Measurements from ENCODE around the gene SLC25A22.

The SLC25A22 gene

DNA sequence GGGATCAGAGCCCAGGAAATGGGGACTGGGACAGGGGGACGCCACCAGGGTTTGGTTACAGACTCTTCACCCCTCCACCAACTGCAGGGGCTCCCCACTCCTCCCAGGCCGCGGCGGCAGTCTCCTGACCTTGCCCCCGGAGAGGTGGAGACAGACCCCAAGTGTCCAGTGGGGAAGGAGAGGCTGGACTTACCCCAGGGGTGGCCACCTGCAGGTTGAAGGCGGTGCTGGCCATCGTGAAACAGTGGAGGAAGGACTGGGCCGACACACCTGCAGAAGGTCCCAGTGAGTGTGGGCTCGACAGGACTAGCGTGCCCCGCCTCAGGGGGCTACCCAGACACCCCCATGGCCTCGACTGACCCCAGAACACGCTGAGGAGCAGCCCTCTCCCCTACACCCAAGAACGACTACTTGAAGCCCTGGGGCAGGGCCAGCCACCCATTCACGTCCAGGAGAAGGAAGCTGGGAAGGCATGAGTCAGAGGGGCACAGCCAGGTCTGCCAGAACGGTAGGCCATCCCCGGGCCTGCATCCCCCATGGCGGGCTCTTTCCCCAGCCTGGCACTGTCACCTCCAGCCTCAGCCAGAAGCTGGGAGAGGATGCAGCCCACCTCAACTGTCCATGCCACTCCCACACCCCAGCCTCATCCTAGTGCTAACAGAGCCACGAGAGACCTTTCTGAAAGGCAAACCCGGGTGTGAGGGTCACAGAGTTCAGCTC lies 23.0 kb downstream of the SLC25A22 start:
- no peak for DNase-seq (ENCODE audit: low read depth in 1 of 2, low spot score in 1 of 2)

- no peak for DNase-seq (ENCODE audit: low read depth in 1 of 2, low spot score in 1 of 2)
These were observed 24.3 kb downstream of the SLC25A22 start for GRCh38 chr11:773830-774229.

GRCh38 chr11:773425-773824 lies 24.7 kb downstream of the SLC25A22 start:
- DNase-seq (ENCODE audit: low read depth in 1 of 2, low spot score in 1 of 2), result no peak

DNA sequence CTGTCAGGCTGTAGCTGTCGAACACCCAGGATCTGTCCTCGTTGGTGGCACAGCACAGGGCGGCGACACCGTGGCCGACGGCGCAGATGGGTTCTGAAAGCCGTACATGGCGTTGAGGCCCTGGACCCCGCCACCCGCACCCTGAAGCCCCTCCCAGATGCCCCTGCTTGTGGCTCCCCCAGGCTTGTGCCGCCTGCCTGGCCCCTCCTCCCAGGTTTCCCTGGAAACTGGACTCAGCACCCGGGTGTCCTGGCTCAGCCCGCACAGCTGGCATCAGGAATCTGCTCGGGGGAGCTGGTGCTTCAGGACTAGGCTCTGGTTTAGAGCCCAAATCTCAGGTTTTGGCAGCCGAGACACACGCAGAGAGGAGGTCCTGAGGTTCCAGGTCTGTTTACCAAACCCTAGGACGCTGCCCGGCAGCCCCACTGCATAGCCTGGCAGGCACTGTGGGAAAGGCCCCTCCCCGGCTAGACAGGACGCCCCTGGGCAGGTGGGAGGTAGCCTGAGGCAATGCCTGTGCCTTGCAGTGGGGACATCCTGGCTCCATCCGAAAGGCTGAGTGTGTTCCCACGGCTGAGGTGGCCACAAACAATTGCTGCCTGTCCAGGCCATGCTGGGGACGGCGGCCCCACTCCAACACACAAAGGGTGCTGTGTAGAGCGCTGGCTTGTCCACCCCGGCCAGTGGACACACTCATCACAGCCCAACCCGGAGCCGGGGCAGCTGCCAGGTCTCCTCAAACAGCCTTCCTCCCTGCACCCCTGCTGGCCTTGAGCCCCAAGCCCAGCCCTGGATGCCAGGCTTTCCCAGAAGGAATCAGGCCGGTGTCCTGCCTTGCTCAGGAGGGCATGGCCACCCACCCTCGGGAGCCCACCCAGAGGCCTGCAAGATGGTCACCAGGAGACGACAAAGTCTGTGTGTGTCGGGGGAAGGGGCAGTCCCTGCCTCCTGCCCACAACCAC lies 25.4 kb downstream of the SLC25A22 start:
- no peak for DNase-seq (ENCODE audit: low read depth in 1 of 2, low spot score in 1 of 2)

DNA sequence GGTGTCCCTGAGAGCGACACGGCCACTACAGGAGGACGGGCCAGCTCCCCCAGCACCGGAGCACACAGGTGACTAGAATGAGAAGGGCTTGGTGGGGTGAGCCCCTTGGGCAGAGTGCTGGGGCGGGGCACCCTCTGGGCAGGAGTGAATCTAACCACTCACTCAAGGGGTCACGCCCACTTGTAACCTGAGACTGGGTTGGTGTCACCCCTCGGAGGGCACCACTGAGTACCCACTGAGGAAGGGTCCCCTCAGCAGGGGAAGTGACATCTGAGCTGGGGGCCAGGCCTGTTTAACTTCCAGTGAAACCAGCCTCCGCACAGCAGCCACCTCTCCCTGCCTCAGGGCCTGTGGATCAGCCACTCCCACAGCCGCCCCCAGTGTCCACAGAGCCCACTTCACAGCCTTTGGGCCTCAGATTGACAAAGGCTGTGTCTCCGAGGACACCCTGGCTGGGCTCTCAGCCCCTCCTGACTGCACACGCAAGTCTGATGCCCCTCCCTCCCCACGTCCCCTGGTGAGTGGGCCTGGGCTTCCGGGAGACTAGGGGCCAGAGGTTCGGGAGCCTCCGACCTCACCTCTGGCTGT lies 26.4 kb downstream of the SLC25A22 start:
- no peak for DNase-seq (ENCODE audit: low read depth in 1 of 2, low spot score in 1 of 2)

DNA sequence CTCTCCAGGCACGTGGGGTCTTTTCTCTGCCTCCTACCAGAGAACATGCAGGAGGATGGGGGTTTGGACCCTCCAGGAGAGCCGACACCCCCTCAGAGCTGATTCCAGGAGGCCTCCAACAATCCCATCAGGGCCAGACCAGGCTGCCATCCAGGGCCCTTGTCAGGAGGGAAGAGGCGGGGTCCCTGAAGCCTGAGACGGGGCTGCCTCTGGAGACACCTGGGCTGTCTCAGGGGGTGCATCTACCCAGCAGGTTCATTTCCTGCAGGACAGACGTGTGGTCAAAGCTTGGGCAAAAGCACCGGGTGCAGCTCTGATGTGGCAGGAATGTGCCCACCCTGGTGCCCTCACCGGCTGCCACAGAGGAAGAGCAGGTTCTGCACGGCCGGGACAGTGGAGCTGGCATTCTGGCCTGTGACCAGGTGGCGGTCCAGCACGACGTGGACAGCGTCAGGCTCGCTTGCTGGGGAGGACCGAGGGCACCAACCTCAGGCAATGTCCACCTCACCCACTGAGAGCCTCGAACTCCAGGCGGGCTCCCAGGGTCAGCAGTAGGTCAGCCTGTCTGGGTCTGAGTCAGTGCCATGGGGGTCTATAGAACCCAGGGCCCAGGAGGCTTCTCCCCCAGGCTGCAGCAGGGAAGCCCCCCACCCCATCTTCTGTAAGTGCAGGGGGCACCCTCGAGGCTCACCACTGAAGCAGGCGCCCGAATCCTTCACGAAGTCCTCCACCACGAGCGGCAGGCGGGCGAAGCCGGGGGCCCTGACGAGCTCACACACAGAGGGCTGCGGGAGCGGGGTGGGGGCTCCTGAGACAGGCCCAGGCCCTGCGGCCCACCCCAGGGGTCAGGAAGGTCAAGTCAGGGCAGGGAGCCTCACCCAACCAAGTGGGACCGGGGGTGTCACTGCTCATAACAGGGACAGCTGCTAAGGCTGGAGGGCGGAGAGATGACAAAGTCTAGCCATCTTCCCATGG lies 27.2 kb downstream of the SLC25A22 start:
- no peak for DNase-seq (ENCODE audit: low read depth in 1 of 2, low spot score in 1 of 2)

GRCh38 chr11:769887-770641 lies 28.0 kb downstream of the SLC25A22 start:
- no peak for DNase-seq (ENCODE audit: low read depth in 1 of 2, low spot score in 1 of 2)

DNA sequence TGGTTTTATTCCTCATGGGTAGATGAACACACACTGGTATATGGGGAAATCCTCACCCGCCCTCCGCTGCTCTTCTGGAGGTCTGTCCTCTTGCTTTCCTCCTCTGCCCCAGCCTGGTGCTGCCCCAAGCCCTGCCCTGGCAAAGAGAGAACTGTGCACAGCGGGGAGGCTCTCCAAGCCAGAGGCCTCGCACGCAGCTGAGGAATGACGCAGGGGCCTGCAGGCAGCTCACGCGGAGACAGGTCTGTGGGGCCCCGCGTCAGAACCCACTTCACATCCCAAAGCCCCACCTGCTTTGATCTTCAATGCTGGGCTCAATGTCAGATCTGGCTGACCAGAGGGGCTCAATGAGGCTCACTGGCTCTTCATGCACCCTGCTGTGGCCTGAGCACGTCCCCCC lies 30.8 kb downstream of the SLC25A22 start:
- no peak for DNase-seq (ENCODE audit: low read depth in 1 of 2, low spot score in 1 of 2)

- no peak for DNase-seq (ENCODE audit: low read depth in 1 of 2, low spot score in 1 of 2)
These were observed 31.2 kb downstream of the SLC25A22 start for GRCh38 chr11:766936-767210.

GRCh38 chr11:766106-766935 lies 31.8 kb downstream of the SLC25A22 start:
- DNase-seq (ENCODE audit: low read depth in 1 of 2, low spot score in 1 of 2), result no peak

DNA sequence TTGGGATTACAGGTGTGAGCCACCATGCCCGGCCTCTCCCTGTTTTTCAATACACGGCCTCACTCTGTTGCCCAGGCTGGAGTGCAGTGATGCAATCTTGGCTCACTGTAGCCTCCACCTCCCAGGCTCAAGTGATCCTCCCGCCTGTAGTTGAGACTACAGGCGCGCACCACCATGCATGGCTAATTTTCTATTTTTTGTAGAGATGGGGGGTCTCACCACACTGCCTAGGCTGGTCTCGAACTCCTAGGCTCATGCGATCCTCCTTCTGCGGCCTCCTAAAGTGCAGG lies 32.3 kb downstream of the SLC25A22 start:
- no peak for DNase-seq (ENCODE audit: low read depth in 1 of 2, low spot score in 1 of 2)

DNA sequence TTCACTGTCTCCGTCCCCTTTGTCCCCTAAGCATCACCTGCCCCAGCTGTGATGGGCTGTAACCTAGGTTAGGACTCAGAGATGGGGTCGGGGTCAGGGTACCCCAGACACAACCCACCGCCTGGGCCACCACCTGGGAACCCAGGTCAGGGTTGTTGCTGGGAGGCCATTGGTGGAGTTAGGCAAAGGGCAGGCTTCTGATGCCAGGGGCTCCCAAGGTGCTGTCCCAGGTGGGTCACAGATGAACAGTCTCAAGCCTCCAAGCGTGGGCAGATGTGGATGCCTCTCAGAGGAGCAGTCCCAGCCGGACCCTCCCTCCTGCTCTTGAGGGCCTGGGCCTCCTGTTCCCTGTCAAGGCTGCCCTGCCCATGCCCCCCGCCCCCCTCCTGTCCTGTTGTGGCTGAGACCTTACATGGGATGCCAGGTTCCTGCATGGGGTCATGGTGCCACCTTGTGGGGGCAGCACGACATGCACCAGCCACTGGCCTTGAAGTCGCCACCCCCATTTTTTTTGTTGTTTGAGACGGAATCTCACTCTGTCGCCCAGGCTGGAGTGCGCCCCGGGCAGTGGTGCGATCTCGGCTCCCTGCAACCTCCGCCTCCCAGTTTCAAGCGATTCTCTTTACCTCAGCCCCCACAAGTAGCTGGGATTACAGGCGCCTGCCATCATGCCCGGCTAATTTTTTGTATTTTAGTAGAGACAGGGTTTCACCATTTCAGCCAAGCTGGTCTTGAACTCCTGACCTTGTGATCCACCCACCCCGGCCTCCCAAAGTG lies 32.9 kb downstream of the SLC25A22 start:
- DNase-seq (ENCODE audit: low read depth in 1 of 2, low spot score in 1 of 2), result peak; percentile 39 to 43

DNA sequence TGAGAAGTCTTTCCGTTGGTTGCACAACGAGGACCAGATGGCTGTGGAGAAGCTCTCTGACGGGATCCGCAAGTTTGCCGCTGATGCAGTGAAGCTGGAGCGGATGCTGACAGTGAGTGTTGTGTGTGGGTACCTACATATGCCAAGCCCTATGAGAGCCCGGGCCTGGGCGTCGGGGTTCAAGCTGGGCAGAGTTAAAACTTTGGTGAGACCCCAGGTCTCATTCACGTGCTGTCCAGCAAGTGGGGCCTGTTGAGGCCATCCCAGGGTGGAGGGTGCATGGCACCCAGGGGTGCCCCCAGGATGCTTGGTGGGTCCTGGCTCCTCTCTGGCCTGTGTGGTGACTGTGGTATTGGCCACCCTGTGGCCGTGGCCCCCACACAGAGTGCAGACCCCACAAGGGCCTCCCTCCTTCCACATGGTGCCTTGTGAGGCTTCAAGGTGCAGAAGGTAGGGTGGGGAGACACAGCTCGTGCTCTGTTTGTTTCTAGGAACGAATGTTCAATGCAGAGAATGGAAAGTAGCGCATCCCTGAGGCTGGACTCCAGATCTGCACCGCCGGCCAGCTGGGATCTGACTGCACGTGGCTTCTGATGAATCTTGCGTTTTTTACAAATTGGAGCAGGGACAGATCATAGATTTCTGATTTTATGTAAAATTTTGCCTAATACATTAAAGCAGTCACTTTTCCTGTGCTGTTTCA lies 33.6 kb downstream of the SLC25A22 start:
- DNase-seq (ENCODE audit: low read depth in 1 of 2, low spot score in 1 of 2), result no peak

DNA sequence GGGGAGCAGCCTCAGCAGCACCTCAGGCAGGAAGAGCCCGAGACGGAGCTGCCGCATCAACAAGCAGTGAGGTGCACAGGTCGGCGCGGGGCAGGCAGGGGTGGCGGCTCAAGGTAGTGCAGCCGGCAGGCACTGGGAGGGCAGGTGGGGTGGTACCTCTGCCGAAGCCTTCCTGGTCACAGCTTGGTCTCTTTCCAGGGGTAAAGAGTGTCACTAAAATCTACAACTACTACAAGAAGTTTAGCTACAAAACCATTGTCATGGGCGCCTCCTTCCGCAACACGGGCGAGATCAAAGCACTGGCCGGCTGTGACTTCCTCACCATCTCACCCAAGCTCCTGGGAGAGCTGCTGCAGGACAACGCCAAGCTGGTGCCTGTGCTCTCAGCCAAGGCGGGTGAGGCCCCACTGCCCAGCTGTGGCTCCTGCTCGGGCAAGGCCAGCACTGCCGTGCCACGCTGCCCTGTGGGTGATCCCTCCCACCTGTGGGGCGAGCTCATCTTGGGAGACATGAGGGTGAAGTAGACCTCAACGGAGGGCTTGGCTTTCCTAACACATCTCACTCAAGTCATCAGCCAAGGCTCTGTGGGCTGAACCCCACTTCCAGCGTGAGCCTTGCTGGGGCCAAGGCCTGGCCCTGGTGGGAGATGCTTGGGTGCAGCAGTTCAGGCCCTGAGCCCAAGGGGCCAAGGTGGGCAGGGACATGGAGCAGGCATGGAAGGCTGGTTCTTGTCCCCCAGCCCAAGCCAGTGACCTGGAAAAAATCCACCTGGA lies 34.3 kb downstream of the SLC25A22 start:
- no peak for DNase-seq (ENCODE audit: low read depth in 1 of 2, low spot score in 1 of 2)

GRCh38 chr11:763073-763463 lies 35.0 kb downstream of the SLC25A22 start:
- no peak for DNase-seq (ENCODE audit: low read depth in 1 of 2, low spot score in 1 of 2)

GRCh38 chr11:762421-763072 lies 35.5 kb downstream of the SLC25A22 start:
- DNase-seq (ENCODE audit: low read depth in 1 of 2, low spot score in 1 of 2), result no peak

DNA sequence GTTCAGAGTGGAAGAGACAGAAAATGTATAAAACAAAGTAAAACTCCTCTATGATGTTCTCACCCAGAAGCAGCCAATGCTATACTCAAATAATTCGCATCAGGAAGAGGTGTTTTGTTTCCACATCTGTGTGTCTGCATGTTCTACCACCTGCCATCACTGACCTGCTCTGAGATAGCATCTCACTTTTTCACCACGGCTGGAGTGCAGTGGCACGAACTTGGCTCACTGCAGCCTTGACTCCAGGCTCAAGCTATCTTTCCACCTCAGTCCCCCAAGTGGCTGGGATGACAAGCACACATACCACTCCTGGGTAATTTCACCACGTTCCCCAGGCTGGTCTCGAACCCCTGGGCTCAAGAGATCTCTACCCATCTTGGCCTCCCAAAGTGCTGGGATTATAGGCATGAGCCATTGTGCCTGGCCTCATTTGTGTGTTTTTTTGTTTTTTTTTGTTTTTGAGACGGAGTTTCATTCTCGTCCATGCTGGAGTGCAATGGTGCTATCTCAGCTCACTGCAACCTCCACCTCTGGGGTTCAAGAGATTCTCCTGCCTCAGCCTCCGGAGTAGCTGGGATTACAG lies 36.5 kb downstream of the SLC25A22 start:
- no peak for DNase-seq (ENCODE audit: low read depth in 1 of 2, low spot score in 1 of 2)

Data from activated CD4-positive, alpha-beta T cell treated with anti-CD3 and anti-CD28 coated beads, Interleukin-2, amount 50 U/mL, for 24 hours (primary cell).